Activated CD4-positive, alpha-beta T cell treated with anti-CD3 and anti-CD28 coated beads, Interleukin-2, amount 10 ng/mL, durations not matched to agents 24 days and 14 days (primary cell): ENCODE results near the gene FAM9C. TPM values are rescaled to one million over a fixed set of nuclear protein-coding genes. Genes with fewer than 3 reads are reported as not detected.
A peak's percentile ranks its signal among the peaks of the same experiment; 100 is the strongest.

Experiments
- DNase-seq: peaks from one replicate; pipeline ENCODE4 v3.0.0; 2022
- H3K27ac Mint-ChIP-seq: one replicate; pipeline ENCODE4 v1.8.0; 2022; ENCODE audit warnings: mild to moderate bottlenecking, mixed read lengths
- H3K27me3 Mint-ChIP-seq: one replicate; pipeline ENCODE4 v1.8.0; 2022; ENCODE audit warnings: mixed read lengths
- H3K36me3 Mint-ChIP-seq: one replicate; pipeline ENCODE4 v1.8.0; 2022; ENCODE audit warnings: low read depth, mild to moderate bottlenecking, mixed read lengths
- H3K4me1 Mint-ChIP-seq: one replicate; pipeline ENCODE4 v1.8.0; 2021; ENCODE audit warnings: mixed read lengths
- H3K4me3 Mint-ChIP-seq: one replicate; pipeline ENCODE4 v1.8.0; 2022; ENCODE audit warnings: mild to moderate bottlenecking, moderate library complexity, mixed read lengths
- H3K9me3 Mint-ChIP-seq: one replicate; pipeline ENCODE4 v1.8.0; 2021; ENCODE audit warnings: mixed read lengths
- intact Hi-C: fragments of 100-400 bp; cut with micrococcal nuclease; formaldehyde crosslinking; loops from one replicate; pipeline ENCODE4 v1.15.1; 2023
- total RNA-seq: library from RNA; stranded (reverse); gene quantifications from 2 replicates; pipeline ENCODE4 v1.2.3, GENCODE V29; 2022

Gene FAM9C
- total RNA-seq, 1 donor from 2014 or later: not detected

DNA sequence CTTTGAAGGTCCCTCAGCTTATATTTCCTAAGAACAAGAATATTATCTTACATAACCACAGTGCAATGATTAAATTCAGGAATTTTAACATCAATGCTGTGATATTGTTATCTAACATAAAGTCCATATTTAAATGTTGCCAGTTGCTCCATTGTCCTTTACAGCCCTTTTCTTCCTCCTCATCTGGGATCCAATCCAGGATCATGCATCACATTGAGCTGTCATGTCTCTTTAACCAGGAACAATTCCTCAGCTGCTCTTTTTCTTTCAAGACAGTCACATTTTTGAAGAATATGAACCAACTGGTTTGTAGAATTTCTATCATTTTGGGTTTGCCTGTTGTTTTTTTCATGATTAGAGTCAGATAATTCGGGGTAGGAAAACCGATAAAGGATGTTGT is 57.5 kb downstream of the FAM9C start:
- Mint-ChIP-seq H3K36me3 (peaks cover 8% of the 10 kb centered on the region), H3K27me3 (no peaks in the 10 kb centered on the region), H3K9me3 (no peaks in the 10 kb centered on the region), H3K4me1 (peaks cover 58% of the 10 kb centered on the region), H3K27ac (peak overlapping the region; percentile 94), H3K4me3 (peak overlapping the region; percentile 60)
- DNase-seq: no peak
- intact Hi-C loops: loop anchor here (5.0 kb wide), 1 partner anchor 35 kb away; no protein-coding TSS in a partner anchor

DNA sequence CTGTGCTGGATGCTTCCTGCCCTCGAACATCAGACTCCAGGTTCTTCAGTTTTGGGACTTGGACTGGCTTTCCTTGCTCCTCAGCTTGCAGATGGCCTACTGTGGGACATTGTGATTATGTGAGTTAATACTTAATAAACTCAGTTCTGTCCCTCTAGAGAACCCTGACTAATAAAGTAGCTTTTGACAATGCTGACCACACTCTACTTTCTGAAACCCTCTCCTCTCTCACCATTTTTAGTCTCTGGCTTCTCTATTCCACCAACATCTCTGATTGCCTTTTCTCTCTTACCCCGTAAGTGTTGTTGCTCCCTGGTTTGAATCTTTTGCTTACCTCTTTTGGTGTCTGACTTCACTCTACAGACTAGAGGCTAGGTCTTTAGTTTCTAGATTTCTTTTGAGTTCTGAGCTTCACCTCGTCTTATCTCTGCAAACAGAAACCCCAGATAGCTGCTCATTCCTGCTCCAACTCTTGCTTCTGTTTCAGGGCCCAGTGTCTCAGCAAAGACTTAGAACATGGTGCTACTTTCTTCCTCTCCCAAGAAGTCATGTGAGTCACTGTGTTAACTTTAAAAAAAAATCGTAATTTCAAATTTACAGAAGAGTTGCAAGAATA is 58.1 kb downstream of the FAM9C start:
- Mint-ChIP-seq H3K9me3 (no peaks in the 10 kb centered on the region), H3K36me3 (peaks cover 8% of the 10 kb centered on the region), H3K27me3 (no peaks in the 10 kb centered on the region), H3K4me3 (peak overlapping the region; percentile 60), H3K27ac (peak overlapping the region; percentile 94), H3K4me1 (peaks cover 58% of the 10 kb centered on the region)
- intact Hi-C loops: loop anchor here (5.0 kb wide), 1 partner anchor 34 kb away; no protein-coding TSS in a partner anchor
- DNase-seq: no peak

Other genes starting within 250 kb of the FAM9C start
- 0.12 and 0.17 TPM in 2 replicates for gene TLR7, start 177.5 kb downstream of the FAM9C start, total RNA-seq
- not detected in 2 replicates for gene TLR8, start 138.0 kb downstream of the FAM9C start, total RNA-seq
- 5,263 and 5,311 TPM in 2 replicates for gene TMSB4X, start 69.5 kb downstream of the FAM9C start, total RNA-seq